Testis (tissue), 3 donors: ENCODE measurements around the gene RGS7. TPM values are rescaled to one million over a fixed set of nuclear protein-coding genes. Genes with fewer than 3 reads are reported as not detected.

Source experiments
- DNase-seq: peaks from one replicate; pipeline ENCODE4 v3.0.0-alpha.2; 2019
- H3K27ac ChIP-seq, 2 donors: fragments of 200-600 bp; sonication (generic); one replicate each; pipeline ENCODE4 v1.5.1; 2019
- H3K27me3 ChIP-seq: fragments of 200-600 bp; sonication (generic); one replicate; pipeline ENCODE4 v1.5.1; 2019
- H3K36me3 ChIP-seq: fragments of 200-600 bp; sonication (generic); one replicate; pipeline ENCODE4 v1.5.1; 2017; ENCODE audit warnings: low read depth; ENCODE audit errors: missing control alignments
- H3K4me1 ChIP-seq: fragments of 200-600 bp; sonication (generic); one replicate; pipeline ENCODE4 v1.5.1; 2019
- H3K4me3 ChIP-seq, 2 donors: fragments of 200-600 bp; sonication (generic); one replicate each; pipeline ENCODE4 v1.5.1; 2017 to 2019
- H3K9me3 ChIP-seq: fragments of 200-600 bp; sonication (generic); one replicate; pipeline ENCODE4 v1.5.1; 2017
- POLR2A ChIP-seq: fragments of 450-650 bp; IDR thresholded peaks from one replicate; pipeline ENCODE4 v1.6.1; 2017; ENCODE audit warnings: antibody characterized with exemption, mild to moderate bottlenecking, moderate library complexity
- WGBS, 2 donors: methylation state at CpG; one replicate each; pipeline ENCODE4 v1.1.5; 2018; 5-methylcytosine and 5-hydroxymethylcytosine counted together
- intact Hi-C: fragments of 100-400 bp; cut with DNase I; formaldehyde crosslinking; loops from one replicate; pipeline ENCODE4 v1.15.1; 2023; ENCODE audit warnings: low total_unique reads
- polyA plus RNA-seq: library from polyadenylated mRNA; stranded (reverse); fragments of 350-450 nt; fragmentation: Illumina TruSeq; extraction: RNeasy Lipid Tissue Mini Kit (QIAGEN cat#74804); gene quantifications from one replicate; pipeline ENCODE4 v1.2.3, GENCODE V29; 2014; ENCODE audit warnings: low read depth, low replicate concordance; ENCODE audit not compliant: insufficient read depth
- total RNA-seq, 2 donors: library from RNA; depleted of rRNA; stranded (reverse); fragments of >200 nt; gene quantifications; one replicate each; pipeline ENCODE4 v1.2.3, GENCODE V29; 2016
- TF ChIP-seq, protein P1 (sequence below), 3 experiments: fragments of 450-650 bp in 2 of 3; fragments of 200-600 bp in 1 of 3; sonication (generic) in 1 of 3; IDR thresholded peaks; one replicate each; pipeline ENCODE4 v1.5.1; 2016 to 2019; ENCODE audit warnings: antibody characterized with exemption in 3 of 3, mild to moderate bottlenecking in 2 of 3, moderate library complexity in 1 of 3

The RGS7 gene
- total and polyA plus RNA-seq, 3 donors from 2014 or later = 5.0 to 6.6 (median 5.4) TPM

GRCh38 chr1:240967070-240967724 is 389.8 kb downstream of the RGS7 start:
- TF ChIP-seq POLR2A = no peak
- TF ChIP-seq, protein P1, sequence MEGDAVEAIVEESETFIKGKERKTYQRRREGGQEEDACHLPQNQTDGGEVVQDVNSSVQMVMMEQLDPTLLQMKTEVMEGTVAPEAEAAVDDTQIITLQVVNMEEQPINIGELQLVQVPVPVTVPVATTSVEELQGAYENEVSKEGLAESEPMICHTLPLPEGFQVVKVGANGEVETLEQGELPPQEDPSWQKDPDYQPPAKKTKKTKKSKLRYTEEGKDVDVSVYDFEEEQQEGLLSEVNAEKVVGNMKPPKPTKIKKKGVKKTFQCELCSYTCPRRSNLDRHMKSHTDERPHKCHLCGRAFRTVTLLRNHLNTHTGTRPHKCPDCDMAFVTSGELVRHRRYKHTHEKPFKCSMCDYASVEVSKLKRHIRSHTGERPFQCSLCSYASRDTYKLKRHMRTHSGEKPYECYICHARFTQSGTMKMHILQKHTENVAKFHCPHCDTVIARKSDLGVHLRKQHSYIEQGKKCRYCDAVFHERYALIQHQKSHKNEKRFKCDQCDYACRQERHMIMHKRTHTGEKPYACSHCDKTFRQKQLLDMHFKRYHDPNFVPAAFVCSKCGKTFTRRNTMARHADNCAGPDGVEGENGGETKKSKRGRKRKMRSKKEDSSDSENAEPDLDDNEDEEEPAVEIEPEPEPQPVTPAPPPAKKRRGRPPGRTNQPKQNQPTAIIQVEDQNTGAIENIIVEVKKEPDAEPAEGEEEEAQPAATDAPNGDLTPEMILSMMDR (IDR thresholded peaks at IDR 0.05) = peak in 1 of 3 experiments; percentile 8
- H3K36me3 ChIP-seq = no peaks in the 10 kb centered on the region
- H3K9me3 ChIP-seq = no peaks in the 10 kb centered on the region
- WGBS, 2 donors = 85 to 88% methylated on average over 10 of the region's 10 CpGs
- no peaks in the 10 kb centered on the region for H3K4me1 ChIP-seq
- DNase-seq = no peak
- no peak overlapping the region for H3K27ac ChIP-seq
- H3K27me3 ChIP-seq = no peaks in the 10 kb centered on the region
- intact Hi-C loops = no loop called here
- no peak overlapping the region for H3K4me3 ChIP-seq

GRCh38 chr1:240965581-240966091 is 391.4 kb downstream of the RGS7 start:
- H3K4me3 ChIP-seq = no peak overlapping the region
- TF ChIP-seq POLR2A = no peak
- TF ChIP-seq, protein P1 (IDR thresholded peaks at IDR 0.05) = no peak
- H3K27ac ChIP-seq = no peak overlapping the region
- H3K36me3 ChIP-seq = no peaks in the 10 kb centered on the region
- intact Hi-C loops = no loop called here
- H3K27me3 ChIP-seq = no peaks in the 10 kb centered on the region
- no peak for DNase-seq
- H3K9me3 ChIP-seq = no peaks in the 10 kb centered on the region
- H3K4me1 ChIP-seq = no peaks in the 10 kb centered on the region
- 33 to 67% methylated on average over 10 of the region's 10 CpGs for WGBS, 2 donors

GRCh38 chr1:240962086-240962485 is 394.9 kb downstream of the RGS7 start:
- Histone ChIP-seq H3K4me1 (no peaks in the 10 kb centered on the region), H3K9me3 (no peaks in the 10 kb centered on the region), H3K27ac (no peak overlapping the region), H3K36me3 (no peaks in the 10 kb centered on the region), H3K27me3 (no peaks in the 10 kb centered on the region), H3K4me3 (no peak overlapping the region)
- intact Hi-C loops = no loop called here
- DNase-seq = no peak
- TF ChIP-seq, protein P1 (IDR thresholded peaks at IDR 0.05) = no peak
- TF ChIP-seq POLR2A = no peak
- 79 to 86% methylated on average over 4 of the region's 4 CpGs for WGBS, 2 donors

DNA sequence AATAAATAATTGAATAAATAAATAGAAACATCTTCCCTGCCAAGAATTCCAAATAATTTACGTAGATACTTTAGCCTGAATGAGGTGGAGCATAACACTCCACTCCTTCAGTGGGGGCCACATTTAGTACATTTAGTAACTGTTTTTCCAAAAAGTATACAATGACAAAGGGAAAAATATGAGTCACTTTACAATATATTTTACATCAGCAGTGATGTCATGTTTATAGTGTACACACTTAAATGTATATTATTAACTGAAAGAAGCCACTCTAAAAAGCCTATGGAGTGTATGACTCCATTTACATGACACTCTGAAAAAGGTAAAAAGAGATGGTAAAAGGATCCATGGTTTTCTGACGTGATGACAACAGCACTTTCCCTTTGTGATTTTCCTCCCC is 400.6 kb downstream of the RGS7 start:
- TF ChIP-seq, protein P1 (IDR thresholded peaks at IDR 0.05) = no peak
- no peak for TF ChIP-seq POLR2A
- no peak overlapping the region for H3K27ac ChIP-seq
- H3K36me3 ChIP-seq = no peaks in the 10 kb centered on the region
- no peaks in the 10 kb centered on the region for H3K27me3 ChIP-seq
- WGBS, 2 donors = 77 to 84% methylated on average over 2 of the region's 2 CpGs
- intact Hi-C loops = no loop called here
- no peak for DNase-seq
- H3K9me3 ChIP-seq = no peaks in the 10 kb centered on the region
- no peaks in the 10 kb centered on the region for H3K4me1 ChIP-seq
- H3K4me3 ChIP-seq = no peak overlapping the region

GRCh38 chr1:240956020-240956419 is 401.0 kb downstream of the RGS7 start:
- Histone ChIP-seq H3K27ac (no peak overlapping the region), H3K27me3 (no peaks in the 10 kb centered on the region), H3K4me3 (no peak overlapping the region), H3K9me3 (no peaks in the 10 kb centered on the region), H3K36me3 (no peaks in the 10 kb centered on the region), H3K4me1 (no peaks in the 10 kb centered on the region)
- intact Hi-C loops = no loop called here
- TF ChIP-seq, protein P1 (IDR thresholded peaks at IDR 0.05) = no peak
- no peak for TF ChIP-seq POLR2A
- no peak for DNase-seq
- WGBS, 2 donors = 47 to 77% methylated on average over 2 of the region's 2 CpGs
